ENCODE measurements around the gene ABLIM1.

Gene ABLIM1

DNA sequence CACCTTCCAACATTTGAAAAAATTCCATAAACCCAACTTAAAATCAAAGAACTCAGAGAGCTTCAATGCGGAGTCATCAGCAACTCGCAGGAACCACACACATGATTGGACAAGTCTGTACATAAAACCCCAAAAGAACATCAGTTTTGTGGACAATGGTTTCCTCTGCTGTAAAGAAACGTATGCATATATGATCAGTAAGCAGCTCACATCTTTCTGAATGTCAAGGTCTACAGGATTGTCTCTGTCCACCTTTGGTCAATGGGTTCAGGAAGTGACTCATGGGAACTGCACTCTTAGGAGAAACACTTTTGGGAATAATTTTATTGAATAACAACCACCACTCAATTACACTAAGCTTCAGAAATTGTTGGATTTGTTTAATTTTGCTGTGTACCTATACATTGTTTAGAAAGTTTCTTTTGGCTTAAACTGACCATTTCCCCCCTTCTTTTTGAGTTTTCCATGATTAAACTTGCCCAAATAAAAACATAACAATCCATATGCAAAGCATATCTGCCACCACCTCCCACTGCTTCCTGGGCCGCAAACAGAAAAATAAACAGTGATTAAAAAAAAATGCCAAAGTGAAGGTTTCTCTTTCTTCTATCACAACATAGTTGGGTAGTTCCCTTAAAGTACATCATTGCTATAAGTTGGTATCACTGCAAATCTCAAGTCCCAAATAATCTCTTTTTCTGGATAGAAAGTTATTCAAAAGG, 226.5 kb downstream of the ABLIM1 start:
- POLR2A ChIA-PET = no interaction called here
- CTCF ChIA-PET = no interaction called here
- TF ChIP-seq ARNT (IDR thresholded peaks at IDR 0.05) (no peak), HDGF (IDR thresholded peaks at IDR 0.05; ENCODE audit: borderline replicate concordance) (no peak), ELF4 (IDR thresholded peaks at IDR 0.05) (no peak), NFRKB (IDR thresholded peaks at IDR 0.05) (no peak), SP1 (IDR thresholded peaks at IDR 0.05) (no peak), FOXK2 (IDR thresholded peaks at IDR 0.05) (no peak), ZNF384 (IDR thresholded peaks at IDR 0.05) (no peak), L3MBTL2 (conservative IDR thresholded peaks at IDR 0.05) (no peak)

GRCh38 chr10:114430688-114431413, 227.2 kb downstream of the ABLIM1 start:
- ChIA-PET POLR2A (no interaction called here), CTCF (no interaction called here)
- DNase-seq (ENCODE audit: extremely low spot score) = no peak

More for the DNA sequence above, 226.5 kb downstream of the ABLIM1 start:
- DNase-seq (ENCODE audit: extremely low spot score) = no peak

DNA sequence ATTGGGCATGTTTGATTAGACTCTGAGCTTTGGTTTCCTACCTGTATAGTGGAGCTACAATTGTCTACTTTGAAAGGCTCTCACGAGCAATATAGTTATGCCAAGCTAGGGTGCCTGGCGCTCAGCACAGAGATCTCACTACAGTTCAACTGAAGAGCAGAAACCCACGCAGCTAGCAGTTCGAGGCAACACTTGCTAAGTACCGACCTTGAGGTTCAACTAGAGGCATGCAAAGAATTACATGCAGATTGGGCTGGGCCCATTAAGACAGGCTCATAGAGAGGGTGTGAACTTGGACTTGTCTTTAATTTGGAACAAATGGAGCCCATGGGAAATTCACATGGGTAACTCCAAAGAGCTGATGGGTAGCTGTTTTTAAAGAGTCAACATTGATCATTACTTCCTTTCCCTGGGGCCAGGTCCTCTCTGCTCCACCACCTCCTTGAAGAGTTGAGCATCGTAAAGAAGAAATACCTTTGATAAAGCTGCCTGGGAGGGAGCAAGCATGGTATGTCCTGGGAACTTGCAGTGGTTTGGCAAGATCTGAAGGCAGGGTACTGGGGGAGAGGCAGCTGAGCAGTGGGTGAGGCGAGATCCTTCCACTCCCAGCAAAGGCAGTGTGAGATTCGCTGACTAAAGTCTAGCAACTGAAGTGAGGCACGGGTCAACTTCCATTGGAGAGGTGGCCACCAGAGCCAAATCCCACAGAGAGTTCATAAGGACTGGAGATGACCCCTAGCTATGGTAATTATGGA, 228.3 kb downstream of the ABLIM1 start:
- no peak for DNase-seq (ENCODE audit: extremely low spot score)
- ChIA-PET POLR2A (no interaction called here), CTCF (no interaction called here)
- TF ChIP-seq TARDBP (IDR thresholded peaks at IDR 0.05) = no peak
- TF ChIP-seq ELF4 (IDR thresholded peaks at IDR 0.05) = no peak
- TF ChIP-seq SP1 (IDR thresholded peaks at IDR 0.05) = no peak
- no peak for TF ChIP-seq LEF1 (IDR thresholded peaks at IDR 0.05; ENCODE audit: borderline replicate concordance)
- no peak for TF ChIP-seq ARNT (IDR thresholded peaks at IDR 0.05)
- no peak for TF ChIP-seq FOXA1 (IDR thresholded peaks at IDR 0.05)
- TF ChIP-seq HDGF (IDR thresholded peaks at IDR 0.05; ENCODE audit: borderline replicate concordance) = no peak
- no peak for TF ChIP-seq FOXK2 (IDR thresholded peaks at IDR 0.05)
- TF ChIP-seq L3MBTL2 (conservative IDR thresholded peaks at IDR 0.05) = no peak
- TF ChIP-seq SUZ12 (IDR thresholded peaks at IDR 0.05) = no peak
- TF ChIP-seq FOXM1 (IDR thresholded peaks at IDR 0.05; ENCODE audit: borderline replicate concordance) = no peak
- TF ChIP-seq ZNF384 (IDR thresholded peaks at IDR 0.05) = no peak
- no peak for TF ChIP-seq BHLHE40 (IDR thresholded peaks at IDR 0.05; ENCODE audit: borderline replicate concordance)

More at GRCh38 chr10:114430688-114431413, 227.2 kb downstream of the ABLIM1 start:
- TF ChIP-seq HDGF (IDR thresholded peaks at IDR 0.05; ENCODE audit: borderline replicate concordance) = no peak
- TF ChIP-seq ELF4 (IDR thresholded peaks at IDR 0.05) = no peak
- no peak for TF ChIP-seq CTBP1 (IDR thresholded peaks at IDR 0.05; ENCODE audit: borderline replicate concordance)
- no peak for TF ChIP-seq LEF1 (IDR thresholded peaks at IDR 0.05; ENCODE audit: borderline replicate concordance)
- no peak for TF ChIP-seq SP1 (IDR thresholded peaks at IDR 0.05)
- no peak for TF ChIP-seq L3MBTL2 (conservative IDR thresholded peaks at IDR 0.05)
- TF ChIP-seq FOXK2 (IDR thresholded peaks at IDR 0.05) = no peak
- TF ChIP-seq FOXA1 (IDR thresholded peaks at IDR 0.05) = no peak
- no peak for TF ChIP-seq BHLHE40 (IDR thresholded peaks at IDR 0.05; ENCODE audit: borderline replicate concordance)
- TF ChIP-seq PKNOX1 (IDR thresholded peaks at IDR 0.05) = no peak
- no peak for TF ChIP-seq ARNT (IDR thresholded peaks at IDR 0.05)
- no peak for TF ChIP-seq ZNF384 (IDR thresholded peaks at IDR 0.05)

- TF ChIP-seq LEF1 (IDR thresholded peaks at IDR 0.05; ENCODE audit: borderline replicate concordance) (no peak), FOXA1 (IDR thresholded peaks at IDR 0.05) (no peak), PKNOX1 (IDR thresholded peaks at IDR 0.05) (no peak), L3MBTL2 (conservative IDR thresholded peaks at IDR 0.05) (no peak), FOXM1 (IDR thresholded peaks at IDR 0.05; ENCODE audit: borderline replicate concordance) (no peak), ARNT (IDR thresholded peaks at IDR 0.05) (no peak), SP1 (IDR thresholded peaks at IDR 0.05) (no peak), ELF4 (IDR thresholded peaks at IDR 0.05) (no peak), HDGF (IDR thresholded peaks at IDR 0.05; ENCODE audit: borderline replicate concordance) (no peak), SUZ12 (IDR thresholded peaks at IDR 0.05) (no peak), CTBP1 (IDR thresholded peaks at IDR 0.05; ENCODE audit: borderline replicate concordance) (no peak), FOXK2 (IDR thresholded peaks at IDR 0.05) (no peak), NFRKB (IDR thresholded peaks at IDR 0.05) (no peak), TARDBP (IDR thresholded peaks at IDR 0.05) (no peak), ZNF384 (IDR thresholded peaks at IDR 0.05) (no peak)
- ChIA-PET POLR2A (interaction anchor here (1.1 kb wide), 1 partner anchor 8 kb away, joined by 3 read pairs; no protein-coding TSS in a partner anchor), CTCF (interaction anchor here (0.5 to 1.0 kb wide), 3 partner anchors 9 to 743 kb away, joined by 3 read pairs; no protein-coding TSS in a partner anchor)
- DNase-seq (ENCODE audit: extremely low spot score) = no peak
Observed at GRCh38 chr10:114427124-114427852, 230.8 kb downstream of the ABLIM1 start.

DNA sequence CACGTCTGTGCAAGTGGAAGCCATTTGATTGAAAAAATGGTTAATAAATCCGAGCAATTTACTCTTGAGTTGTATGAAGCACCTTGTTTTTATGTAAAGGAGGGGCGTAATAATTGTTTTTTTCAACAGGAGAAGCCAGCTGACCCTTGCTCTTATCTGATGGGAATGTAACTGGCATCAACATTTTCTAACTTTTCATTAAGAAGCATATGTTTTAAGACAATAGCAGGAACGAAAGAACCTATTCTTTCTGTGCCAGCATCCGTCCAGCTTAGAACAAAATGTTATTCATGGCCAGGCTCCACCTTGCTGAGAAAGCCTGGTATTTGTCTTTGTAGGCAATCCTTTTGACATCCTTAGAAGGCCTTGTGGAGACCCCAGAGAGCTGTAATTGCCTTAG, 231.6 kb downstream of the ABLIM1 start:
- no peak for TF ChIP-seq BHLHE40 (IDR thresholded peaks at IDR 0.05; ENCODE audit: borderline replicate concordance)
- no peak for TF ChIP-seq TARDBP (IDR thresholded peaks at IDR 0.05)
- no peak for TF ChIP-seq FOXA1 (IDR thresholded peaks at IDR 0.05)
- no peak for TF ChIP-seq ELF4 (IDR thresholded peaks at IDR 0.05)
- TF ChIP-seq FOXM1 (IDR thresholded peaks at IDR 0.05; ENCODE audit: borderline replicate concordance) = no peak
- no peak for TF ChIP-seq PKNOX1 (IDR thresholded peaks at IDR 0.05)
- no peak for TF ChIP-seq NFRKB (IDR thresholded peaks at IDR 0.05)
- TF ChIP-seq CTBP1 (IDR thresholded peaks at IDR 0.05; ENCODE audit: borderline replicate concordance) = no peak
- no peak for TF ChIP-seq FOXK2 (IDR thresholded peaks at IDR 0.05)
- TF ChIP-seq L3MBTL2 (conservative IDR thresholded peaks at IDR 0.05) = no peak
- no peak for TF ChIP-seq SP1 (IDR thresholded peaks at IDR 0.05)
- no peak for TF ChIP-seq LEF1 (IDR thresholded peaks at IDR 0.05; ENCODE audit: borderline replicate concordance)
- POLR2A ChIA-PET = interaction anchor here (1.1 kb wide), 1 partner anchor 9 kb away, joined by 3 read pairs; no protein-coding TSS in a partner anchor
- CTCF ChIA-PET = no interaction called here
- DNase-seq (ENCODE audit: extremely low spot score) = no peak

Data from HEK293T (cell line).